Measurements from ENCODE around the gene CDIPT. TPM values are rescaled to one million over a fixed set of nuclear protein-coding genes. Genes with fewer than 3 reads are reported as not detected.

The CDIPT gene
- total and polyA plus RNA-seq, 2 of the 13 experiments (the other 11 are each of a cell fraction or from before 2014, with no cell fraction given), result 54.9 to 97.5 TPM

GRCh38 chr16:29891525-29892457, 28.8 kb upstream of the CDIPT start (continued):
- TF ChIP-seq MNT (IDR thresholded peaks at IDR 0.05) (no peak), RNF2 (conservative IDR thresholded peaks at IDR 0.05; ENCODE audit: low read depth) (no peak), HIC2 (CRISPR knock-in tag; IDR thresholded peaks at IDR 0.05; ENCODE audit: low read depth) (no peak), SMAD3 (CRISPR knock-in tag; IDR thresholded peaks at IDR 0.05) (no peak), SP5 (CRISPR knock-in tag; IDR thresholded peaks at IDR 0.05; ENCODE audit: borderline replicate concordance, low read depth) (no peak), MTF1 (CRISPR knock-in tag; IDR thresholded peaks at IDR 0.05) (no peak), ZNF12 (CRISPR knock-in tag; IDR thresholded peaks at IDR 0.05) (no peak), ZNF7 (CRISPR knock-in tag; IDR thresholded peaks at IDR 0.05) (no peak), GPBP1L1 (CRISPR knock-in tag; IDR thresholded peaks at IDR 0.05) (no peak), ZBTB7B (CRISPR knock-in tag; IDR thresholded peaks at IDR 0.05) (peak; percentile 49; the same call in 1 of the 2 replicates), PLSCR1 (CRISPR knock-in tag; IDR thresholded peaks at IDR 0.05; ENCODE audit: borderline replicate concordance) (no peak), IKZF4 (CRISPR knock-in tag; IDR thresholded peaks at IDR 0.05; ENCODE audit: borderline replicate concordance, low read depth, not compliant biosample characterization) (peak; percentile 76), ZNF850 (CRISPR knock-in tag; conservative IDR thresholded peaks at IDR 0.05) (no peak), ZFY (CRISPR knock-in tag; IDR thresholded peaks at IDR 0.05) (peak; percentile 68), RBAK (CRISPR knock-in tag; IDR thresholded peaks at IDR 0.05) (no peak), NR2F2 (IDR thresholded peaks at IDR 0.05; ENCODE audit: borderline replicate concordance, low read depth) (peak; percentile 64), ZKSCAN5 (CRISPR knock-in tag; IDR thresholded peaks at IDR 0.05) (no peak), ZEB1 (IDR thresholded peaks at IDR 0.05; ENCODE audit: insufficient replicate concordance, low read depth) (peak; percentile 44), SP4 (CRISPR knock-in tag; IDR thresholded peaks at IDR 0.05) (peak; percentile 74), BHLHE40 (IDR thresholded peaks at IDR 0.05; ENCODE audit: low read length) (peak; percentile 93)
- TF ChIP-seq, protein P1, sequence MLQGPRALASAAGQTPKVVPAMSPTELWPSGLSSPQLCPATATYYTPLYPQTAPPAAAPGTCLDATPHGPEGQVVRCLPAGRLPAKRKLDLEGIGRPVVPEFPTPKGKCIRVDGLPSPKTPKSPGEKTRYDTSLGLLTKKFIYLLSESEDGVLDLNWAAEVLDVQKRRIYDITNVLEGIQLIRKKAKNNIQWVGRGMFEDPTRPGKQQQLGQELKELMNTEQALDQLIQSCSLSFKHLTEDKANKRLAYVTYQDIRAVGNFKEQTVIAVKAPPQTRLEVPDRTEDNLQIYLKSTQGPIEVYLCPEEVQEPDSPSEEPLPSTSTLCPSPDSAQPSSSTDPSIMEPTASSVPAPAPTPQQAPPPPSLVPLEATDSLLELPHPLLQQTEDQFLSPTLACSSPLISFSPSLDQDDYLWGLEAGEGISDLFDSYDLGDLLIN (CRISPR knock-in tag; IDR thresholded peaks at IDR 0.05; ENCODE audit: borderline replicate concordance), result no peak
- TF ChIP-seq, protein P2, sequence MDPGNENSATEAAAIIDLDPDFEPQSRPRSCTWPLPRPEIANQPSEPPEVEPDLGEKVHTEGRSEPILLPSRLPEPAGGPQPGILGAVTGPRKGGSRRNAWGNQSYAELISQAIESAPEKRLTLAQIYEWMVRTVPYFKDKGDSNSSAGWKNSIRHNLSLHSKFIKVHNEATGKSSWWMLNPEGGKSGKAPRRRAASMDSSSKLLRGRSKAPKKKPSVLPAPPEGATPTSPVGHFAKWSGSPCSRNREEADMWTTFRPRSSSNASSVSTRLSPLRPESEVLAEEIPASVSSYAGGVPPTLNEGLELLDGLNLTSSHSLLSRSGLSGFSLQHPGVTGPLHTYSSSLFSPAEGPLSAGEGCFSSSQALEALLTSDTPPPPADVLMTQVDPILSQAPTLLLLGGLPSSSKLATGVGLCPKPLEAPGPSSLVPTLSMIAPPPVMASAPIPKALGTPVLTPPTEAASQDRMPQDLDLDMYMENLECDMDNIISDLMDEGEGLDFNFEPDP (CRISPR knock-in tag; conservative IDR thresholded peaks at IDR 0.05), result no peak
